COR-L47 (cell line): ENCODE data around the gene PEX6.
A peak's percentile ranks its signal among the peaks of the same experiment; 100 is the strongest.
"Not testable (repeated sequence)": the region's sequence is repeated elsewhere in the genome, so short reads cannot be mapped to it uniquely, and the experiment has no call there.

Experiments
- DNase-seq: peaks from one replicate; lab custom pipeline; 2025; lab: John Stamatoyannopoulos, UW

Gene PEX6

GRCh38 chr6:42978839-42979522, at the start of gene PEX6:
TSS of gene PEX6 (minus strand) at chr6:42979181. CDS start at chr6:42979150, 31 bp downstream.
- DNase-seq: peak; percentile 90

GRCh38 chr6:43026365-43026764, 47.4 kb upstream of the PEX6 start:
- no peak for DNase-seq

- no peak for DNase-seq
These were observed 45.5 kb upstream of the PEX6 start for GRCh38 chr6:43024436-43024835.

GRCh38 chr6:43021270-43022047, 42.5 kb upstream of the PEX6 start, which contains the start of gene RRP36:
TSS of gene RRP36 (plus strand) at chr6:43021623. CDS start at chr6:43021655, 32 bp downstream.
- DNase-seq: peak; percentile 42

GRCh38 chr6:43020847-43021246, 41.9 kb upstream of the PEX6 start:
- DNase-seq: no peak

- DNase-seq: no peak
These were observed 41.2 kb upstream of the PEX6 start for GRCh38 chr6:43020052-43020705.

- no peak for DNase-seq
These were observed 40.2 kb upstream of the PEX6 start for GRCh38 chr6:43019152-43019551.

- DNase-seq: no peak
These were observed 38.0 kb upstream of the PEX6 start for GRCh38 chr6:43016943-43017334.

- DNase-seq: no peak
These were observed 37.4 kb upstream of the PEX6 start for GRCh38 chr6:43016176-43016942.

- no peak for DNase-seq
These were observed 35.5 kb upstream of the PEX6 start for GRCh38 chr6:43014434-43014909.

- peak; percentile 99 for DNase-seq
These were observed 35.0 kb upstream of the PEX6 start, which contains the start of the genes KLHDC3 and MEA1 for GRCh38 chr6:43013843-43014433. TSS of gene KLHDC3 (plus strand) at chr6:43014249. CDS start at chr6:43017193, 2,944 bp downstream. TSS of gene MEA1 (minus strand) at chr6:43013946. CDS start at chr6:43013813, 133 bp downstream.

- DNase-seq: no peak
These were observed 34.3 kb upstream of the PEX6 start for GRCh38 chr6:43013097-43013842.

- DNase-seq: no peak
These were observed 33.4 kb upstream of the PEX6 start for GRCh38 chr6:43012364-43012763.

- no peak for DNase-seq
These were observed 32.2 kb upstream of the PEX6 start for GRCh38 chr6:43011207-43011606.

- peak; percentile 2 for DNase-seq
These were observed 30.1 kb upstream of the PEX6 start for GRCh38 chr6:43009124-43009523.

- DNase-seq: no peak
These were observed 28.1 kb upstream of the PEX6 start for GRCh38 chr6:43007126-43007525.

GRCh38 chr6:43006251-43006650, 27.3 kb upstream of the PEX6 start:
- no peak for DNase-seq

GRCh38 chr6:43005844-43006243, 26.9 kb upstream of the PEX6 start:
- no peak for DNase-seq

- no peak for DNase-seq
These were observed 22.9 kb upstream of the PEX6 start for GRCh38 chr6:43001843-43002242.

GRCh38 chr6:42998205-42998604, 19.2 kb upstream of the PEX6 start:
- DNase-seq: not testable (repeated sequence)

GRCh38 chr6:42996513-42996912, 17.5 kb upstream of the PEX6 start:
- no peak for DNase-seq
